Stimulated activated CD4-positive, alpha-beta T cell treated with anti-CD3 and anti-CD28 coated beads, Interleukin-2, amount 100 ng/mL, for 48 hours (primary cell): ENCODE data around the gene ARSK.

Source experiments
- DNase-seq, 2 donors: peaks; one replicate each; pipeline ENCODE4 v3.0.0-alpha.2; 2020

Gene ARSK

GRCh38 chr5:95649842-95650620 is 95.1 kb downstream of the ARSK start:
- DNase-seq: no peak

GRCh38 chr5:95652849-95653248 is 97.9 kb downstream of the ARSK start:
- no peak for DNase-seq

- no peak for DNase-seq
Measured at GRCh38 chr5:95654196-95654595, 99.3 kb downstream of the ARSK start.
